Activated CD4-positive, alpha-beta T cell treated with anti-CD3 and anti-CD28 coated beads, Interleukin-2, Interleukin-4, amounts not matched to agents 100 ng/mL and 50 ng/mL, durations not matched to agents 16 hours and 8 hours (primary cell): ENCODE data around the gene GOLT1A.

ENCODE experiments used
- DNase-seq: peaks from one replicate; pipeline ENCODE4 v3.0.0-alpha.2; 2020; ENCODE audit warnings: low spot score

The GOLT1A gene

GRCh38 chr1:204191456-204191855 is 22.3 kb downstream of the GOLT1A start:
- no peak for DNase-seq

- DNase-seq: peak; percentile 4
These were observed 23.3 kb downstream of the GOLT1A start for GRCh38 chr1:204190212-204191211.

GRCh38 chr1:204188959-204189639 is 24.7 kb downstream of the GOLT1A start:
- DNase-seq: peak; percentile 1

GRCh38 chr1:204186597-204186996 is 27.2 kb downstream of the GOLT1A start:
- no peak for DNase-seq

GRCh38 chr1:204181116-204181515 is 32.7 kb downstream of the GOLT1A start:
- no peak for DNase-seq

GRCh38 chr1:204180133-204180532 is 33.7 kb downstream of the GOLT1A start:
- DNase-seq: no peak

- no peak for DNase-seq
These were observed 35.1 kb downstream of the GOLT1A start for GRCh38 chr1:204178487-204179281.

GRCh38 chr1:204177133-204177532 is 36.7 kb downstream of the GOLT1A start:
- DNase-seq: no peak

GRCh38 chr1:204176049-204176448 is 37.7 kb downstream of the GOLT1A start:
- no peak for DNase-seq

GRCh38 chr1:204174958-204175357 is 38.8 kb downstream of the GOLT1A start:
- DNase-seq: no peak

GRCh38 chr1:204172404-204173029 is 41.3 kb downstream of the GOLT1A start:
- DNase-seq: no peak

GRCh38 chr1:204171751-204172178 is 42.0 kb downstream of the GOLT1A start:
- no peak for DNase-seq

- DNase-seq: no peak
These were observed 43.2 kb downstream of the GOLT1A start for GRCh38 chr1:204170494-204171155.

- DNase-seq: no peak
These were observed 43.9 kb downstream of the GOLT1A start for GRCh38 chr1:204169858-204170257.

GRCh38 chr1:204167730-204168129 is 46.1 kb downstream of the GOLT1A start:
- DNase-seq: no peak

- no peak for DNase-seq
These were observed 47.6 kb downstream of the GOLT1A start, which contains the start of gene REN for GRCh38 chr1:204166219-204166618. Gene REN, minus strand, starts transcription at chr1:204166337. Its CDS starts 44 bp downstream, at chr1:204166293.

GRCh38 chr1:204162494-204163074 is 51.2 kb downstream of the GOLT1A start:
- DNase-seq: peak; percentile 73

GRCh38 chr1:204161609-204162493 is 51.9 kb downstream of the GOLT1A start:
- DNase-seq: no peak

- no peak for DNase-seq
These were observed 55.8 kb downstream of the GOLT1A start for GRCh38 chr1:204157962-204158361.

- DNase-seq: no peak
These were observed 57.9 kb downstream of the GOLT1A start for GRCh38 chr1:204155881-204156280.
